Medulla oblongata (tissue), 1 donor: Measurements from ENCODE around the gene GLIPR1.
A peak's percentile ranks its signal among the peaks of the same experiment; 100 is the strongest.
"Not testable (repeated sequence)": the region's sequence is repeated elsewhere in the genome, so short reads cannot be mapped to it uniquely, and the experiment has no call there.

ENCODE experiments used
- DNase-seq: peaks from one replicate; pipeline ENCODE4 v3.0.0-alpha.2; 2015; ENCODE audit errors: extremely low spot score

GLIPR1 gene

DNA sequence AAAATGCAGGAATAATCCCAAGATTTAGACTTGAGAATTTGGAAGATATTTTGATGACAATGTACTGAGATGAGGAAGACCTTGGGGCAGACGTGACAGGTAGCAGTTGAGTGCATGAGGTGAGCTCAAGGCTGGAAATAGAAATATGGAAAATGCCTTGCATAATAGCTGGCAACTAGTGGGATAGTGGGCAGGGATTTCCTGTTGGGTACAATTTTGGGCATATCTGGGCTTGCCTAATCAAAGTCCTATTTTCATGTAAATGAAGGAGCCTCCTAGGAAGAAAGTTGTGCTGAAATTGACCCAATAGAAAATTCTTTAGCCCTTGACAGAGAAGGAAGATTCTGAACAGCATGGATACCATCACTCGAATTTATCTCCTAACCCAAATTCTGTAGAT lies 6.4 kb upstream of the GLIPR1 start:
- DNase-seq: no peak

DNA sequence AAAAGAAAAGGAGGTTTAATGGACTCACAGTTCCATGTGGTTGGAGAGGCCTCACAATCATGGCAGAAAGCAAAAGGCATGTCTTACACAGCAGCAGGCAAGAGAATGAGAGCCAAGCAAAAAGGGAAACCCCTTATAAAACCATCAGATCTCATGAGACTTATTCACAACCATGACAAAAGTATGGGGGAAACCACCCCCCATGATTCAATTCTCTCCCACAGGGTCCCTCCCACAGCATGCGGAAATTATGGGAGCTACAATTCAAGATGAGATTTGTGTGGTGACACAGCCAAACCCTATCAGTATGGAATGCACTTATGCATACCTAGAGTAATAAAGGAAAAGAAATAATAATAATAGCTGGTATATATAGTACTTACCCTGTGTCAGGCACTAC lies 4.5 kb upstream of the GLIPR1 start:
- no peak for DNase-seq

DNA sequence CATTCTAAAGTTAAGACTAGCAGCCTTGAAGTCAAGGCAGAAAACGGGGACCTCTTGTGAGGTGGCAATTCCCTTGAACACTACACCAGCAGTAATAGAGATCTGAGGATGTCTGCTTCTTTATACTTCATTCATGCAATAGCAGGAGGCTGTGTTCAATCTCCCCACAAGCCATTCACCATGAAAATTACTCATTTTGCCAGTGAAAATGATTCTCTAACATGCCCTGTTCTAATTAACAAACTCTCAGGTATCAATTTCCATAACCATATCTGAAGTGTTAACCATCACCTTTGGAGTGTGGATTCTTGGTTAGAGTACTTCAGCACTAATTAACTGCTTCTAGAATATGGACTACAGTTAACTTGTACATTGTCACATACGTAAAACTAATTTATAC lies 3.4 kb upstream of the GLIPR1 start:
- no peak for DNase-seq

DNA sequence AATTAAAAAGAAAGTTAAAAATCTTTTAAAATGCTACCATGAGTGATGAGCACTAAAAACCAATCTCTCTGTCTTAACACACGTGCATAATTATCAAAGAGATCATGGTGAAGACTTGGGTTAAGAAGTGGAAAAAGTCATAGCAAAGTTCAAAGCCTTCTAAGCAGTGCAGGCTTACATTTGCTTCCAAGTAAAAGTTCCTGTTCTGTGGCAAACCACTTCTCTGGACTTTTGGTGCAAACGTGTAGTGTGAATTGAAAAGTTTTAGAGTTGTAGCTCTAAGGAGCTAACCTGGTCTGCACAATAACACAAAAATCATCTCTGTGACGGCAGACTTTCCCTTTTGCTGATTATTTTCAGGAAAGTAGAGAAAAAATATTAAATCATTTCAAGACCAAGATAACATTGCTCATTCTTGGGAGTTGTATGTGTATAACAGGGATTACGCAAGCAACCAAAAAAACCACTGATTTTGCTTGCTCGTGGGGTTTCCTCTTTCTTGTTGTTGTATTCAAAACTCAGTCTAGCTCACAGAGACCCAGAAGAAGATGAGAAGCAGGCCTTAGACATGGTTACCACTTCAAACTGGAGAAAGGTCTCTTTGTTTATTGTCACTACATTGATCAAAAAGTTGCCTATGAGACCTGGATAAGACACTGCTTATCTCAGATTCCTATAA lies 2.3 kb upstream of the GLIPR1 start:
- peak; percentile 64 for DNase-seq

DNA sequence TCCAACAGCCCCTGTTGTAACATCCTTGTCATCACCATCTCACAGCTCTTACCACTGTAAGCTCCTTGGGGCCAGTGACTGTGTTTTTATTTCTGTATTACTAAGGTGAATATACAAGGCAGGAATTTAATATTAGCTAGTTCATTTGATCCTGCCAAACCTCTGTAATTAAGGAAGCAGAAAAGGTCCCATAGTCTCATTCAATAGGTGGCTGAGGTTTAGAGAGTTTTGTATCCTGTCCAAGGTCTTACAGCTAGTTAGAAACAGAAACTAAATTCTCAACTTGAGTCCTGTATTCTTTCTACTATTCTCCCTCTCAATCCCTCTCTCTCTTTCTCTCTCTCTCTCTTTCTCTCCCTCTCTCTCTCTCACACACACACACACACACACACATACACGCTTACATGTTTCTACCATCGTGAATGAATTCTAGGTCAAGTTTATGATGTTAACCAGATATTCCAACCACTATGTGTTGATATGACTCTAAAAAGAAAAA lies 543 bp upstream of the GLIPR1 start:
- peak; percentile 12 for DNase-seq

DNA sequence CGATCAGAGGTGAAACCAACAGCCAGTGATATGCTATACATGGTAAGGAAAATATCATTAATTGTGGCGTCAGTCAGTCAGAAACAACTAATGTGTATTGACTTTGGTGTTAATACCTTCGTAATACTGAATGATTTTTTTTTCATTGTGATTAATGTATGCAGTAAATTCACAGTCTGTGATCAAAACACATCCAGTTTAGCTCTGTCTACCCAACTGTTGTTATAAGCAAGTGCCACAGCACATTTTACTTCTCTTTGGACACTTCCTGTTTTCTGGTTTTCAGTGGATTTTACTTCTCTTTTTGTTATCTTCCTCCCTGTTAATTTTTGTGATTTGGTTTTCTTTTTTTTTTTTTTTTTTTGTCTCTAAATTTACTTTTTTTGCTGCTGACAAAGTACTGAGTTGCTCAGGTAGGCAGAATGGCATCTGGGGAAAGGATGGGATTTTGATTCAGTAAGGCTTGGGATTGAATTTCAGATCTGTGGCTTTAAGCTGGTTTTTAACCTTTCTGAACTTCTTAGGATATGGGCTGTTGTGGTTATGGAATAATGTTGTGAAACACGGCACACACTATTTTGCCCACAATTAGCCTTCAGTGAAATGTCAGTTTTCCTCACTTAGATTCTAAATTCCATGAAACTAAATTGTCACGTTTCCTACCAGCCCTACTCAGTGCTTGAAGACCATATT lies 604 bp downstream of the GLIPR1 start:
- DNase-seq: peak; percentile 55

DNA sequence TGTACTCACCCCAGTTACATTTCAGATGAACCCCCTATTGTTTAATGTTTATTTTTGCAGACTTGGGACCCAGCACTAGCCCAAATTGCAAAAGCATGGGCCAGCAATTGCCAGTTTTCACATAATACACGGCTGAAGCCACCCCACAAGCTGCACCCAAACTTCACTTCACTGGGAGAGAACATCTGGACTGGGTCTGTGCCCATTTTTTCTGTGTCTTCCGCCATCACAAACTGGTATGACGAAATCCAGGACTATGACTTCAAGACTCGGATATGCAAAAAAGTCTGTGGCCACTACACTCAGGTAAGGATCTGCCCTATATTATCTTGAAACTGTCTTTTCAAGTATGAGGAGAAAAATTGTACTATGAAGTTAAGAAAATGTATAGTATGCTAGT lies 1.2 kb downstream of the GLIPR1 start:
- DNase-seq: no peak

DNA sequence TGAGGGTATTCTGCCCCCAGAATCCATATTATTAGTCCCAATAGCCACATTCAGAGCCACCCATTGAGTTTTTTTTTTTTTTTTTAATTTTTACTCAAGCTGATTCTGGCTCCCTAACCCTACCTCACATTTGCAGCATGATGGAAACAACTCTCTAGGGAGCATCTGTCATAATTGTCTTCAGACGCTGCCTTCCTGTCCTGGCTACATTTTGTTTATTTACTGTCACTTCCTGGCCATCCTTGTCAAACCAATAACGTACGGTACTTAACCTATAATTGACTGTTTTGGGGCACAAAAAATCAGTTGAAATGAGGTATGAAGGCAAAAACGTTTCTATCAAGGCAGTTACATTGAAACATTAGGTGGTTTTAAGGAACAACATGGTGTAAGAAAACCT lies 2.1 kb downstream of the GLIPR1 start:
- no peak for DNase-seq

DNA sequence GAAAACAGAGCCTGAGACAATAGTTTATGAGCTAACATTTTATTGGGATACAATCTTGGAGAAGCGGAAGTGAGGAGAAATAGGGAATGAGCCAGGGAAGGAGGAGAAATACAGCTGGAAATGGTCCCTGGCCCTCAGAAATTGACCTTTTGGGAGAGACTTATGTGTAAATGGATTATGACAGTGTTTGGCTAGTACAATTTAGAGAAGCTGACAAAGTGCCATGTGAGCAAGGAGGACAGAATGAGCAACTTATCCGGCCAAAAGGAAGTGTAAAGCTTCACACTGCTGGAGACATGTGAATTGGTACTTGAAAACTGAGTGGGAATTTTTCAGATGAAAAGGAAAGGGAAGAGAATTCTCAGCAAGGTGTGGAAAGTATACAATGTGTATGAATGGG lies 2.9 kb downstream of the GLIPR1 start:
- peak; percentile 24 for DNase-seq

DNA sequence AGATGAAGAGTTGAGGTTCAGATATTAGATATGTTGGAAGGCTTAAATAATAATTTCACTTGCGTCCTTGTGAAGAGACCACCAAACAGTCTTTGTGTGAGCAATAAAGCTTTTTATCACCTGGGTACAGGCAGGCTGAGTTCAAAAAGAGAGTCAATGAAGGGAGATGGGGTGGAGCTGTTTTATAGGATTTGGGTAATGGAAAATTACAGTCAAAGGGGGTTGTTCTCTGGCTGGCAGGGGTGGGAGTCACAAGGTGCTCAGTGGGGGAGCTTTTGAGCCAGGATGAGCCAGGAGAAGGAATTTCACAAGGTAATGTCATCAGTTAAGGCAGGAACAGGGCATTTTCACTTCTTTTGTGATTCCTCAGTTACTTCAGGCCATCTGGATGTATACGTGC lies 3.9 kb downstream of the GLIPR1 start:
- not testable (repeated sequence) for DNase-seq

DNA sequence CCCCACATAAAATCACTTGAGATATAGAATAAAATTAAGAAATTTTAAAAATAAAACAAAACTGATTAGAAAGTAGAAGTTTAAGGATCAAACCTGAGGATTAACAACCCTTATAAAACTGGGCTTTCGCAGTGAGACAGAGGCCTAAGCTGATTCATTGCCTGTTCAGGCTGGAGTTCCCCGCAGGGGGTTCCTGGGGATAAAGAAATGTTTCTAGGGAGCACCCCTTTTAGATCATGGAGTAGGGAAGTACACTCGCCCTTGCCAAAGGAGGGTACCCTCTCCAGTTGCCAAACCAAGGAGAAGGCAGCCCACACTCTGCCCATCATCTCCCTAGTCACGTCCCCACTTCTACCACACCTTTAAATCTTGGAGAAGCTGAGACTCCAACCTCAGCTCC lies 6.8 kb downstream of the GLIPR1 start:
- no peak for DNase-seq

DNA sequence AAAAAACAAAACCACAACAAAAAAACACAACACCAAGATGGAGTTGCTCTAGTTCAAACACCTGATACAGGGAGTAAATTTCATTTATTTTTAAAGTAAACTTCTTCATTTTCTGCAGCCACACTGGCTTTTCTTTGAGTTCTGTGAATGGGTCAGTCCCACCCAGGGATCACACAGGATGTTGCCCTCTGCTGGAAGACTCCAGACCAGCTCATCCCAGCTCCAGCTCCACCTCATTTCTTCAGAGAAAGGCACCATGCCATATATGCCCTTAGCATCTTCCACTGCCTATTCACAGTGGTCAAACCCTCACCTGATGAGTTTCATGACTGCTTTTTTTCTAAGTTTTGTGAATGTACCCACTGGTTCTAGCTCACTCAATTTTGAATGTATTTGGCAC lies 8.0 kb downstream of the GLIPR1 start:
- DNase-seq: no peak

DNA sequence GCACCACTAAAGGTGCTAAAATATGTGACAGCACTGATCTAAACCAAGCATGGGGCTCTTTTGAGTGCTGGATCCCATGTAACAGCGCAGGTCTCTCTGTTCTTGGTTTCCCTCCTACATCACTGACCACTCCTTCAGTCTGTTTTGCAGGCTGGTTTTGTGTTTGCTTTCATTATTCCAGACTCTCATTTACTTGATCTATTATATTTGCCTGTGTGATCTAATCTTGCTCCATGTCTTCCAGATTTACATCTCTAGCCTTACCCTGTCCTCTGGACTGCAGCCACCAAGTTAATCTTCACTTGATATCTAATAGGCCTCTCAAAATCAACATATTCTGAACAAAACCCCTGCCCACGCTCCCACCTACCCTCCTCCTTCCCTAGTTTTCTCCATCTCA lies 8.6 kb downstream of the GLIPR1 start:
- DNase-seq: no peak

DNA sequence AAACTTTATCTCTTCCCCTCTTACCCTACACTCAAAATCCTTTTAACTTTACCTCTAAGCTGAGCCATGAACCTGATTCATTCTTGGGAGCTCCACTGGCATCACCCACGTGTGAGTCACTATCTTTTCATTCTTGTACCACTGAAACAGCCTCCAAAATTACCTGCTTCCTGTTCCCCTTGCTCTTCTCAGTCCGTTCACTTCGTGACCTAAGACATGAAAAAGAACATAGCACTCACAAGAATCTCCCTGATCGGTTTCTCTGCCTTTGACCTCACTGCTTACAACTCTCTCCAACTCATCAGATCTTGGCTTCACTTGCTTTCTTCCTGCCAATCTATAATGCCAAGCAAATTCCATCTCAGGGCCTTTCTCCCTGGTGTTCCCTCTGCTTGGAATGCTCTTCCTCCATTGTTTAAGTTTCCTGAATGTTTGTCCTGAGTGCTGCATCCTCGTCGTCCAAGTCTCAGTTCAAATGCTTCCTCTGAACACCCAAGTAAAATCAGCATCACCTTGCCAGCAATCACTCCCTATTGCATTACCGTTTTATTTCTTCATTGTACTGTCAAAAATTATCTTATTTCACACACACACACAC lies 9.2 kb downstream of the GLIPR1 start:
- no peak for DNase-seq

DNA sequence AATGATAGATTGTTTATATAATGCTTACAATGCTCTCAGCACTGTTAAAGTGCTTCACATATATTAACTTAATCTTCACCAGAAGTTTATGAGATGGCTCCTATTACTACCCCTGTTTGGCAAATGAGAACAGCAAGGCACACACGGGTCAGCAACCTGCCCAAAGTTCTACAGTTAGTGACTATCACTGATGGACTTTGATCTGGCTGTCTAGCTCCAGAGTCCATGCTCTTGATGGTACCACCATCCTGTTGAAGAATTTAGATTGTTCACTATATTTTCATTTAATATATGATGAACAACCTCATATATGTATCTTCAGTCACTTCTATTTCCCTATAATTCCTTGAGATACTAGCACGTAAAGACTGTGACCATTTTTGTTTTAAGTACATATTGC lies 10.6 kb downstream of the GLIPR1 start:
- no peak for DNase-seq

DNA sequence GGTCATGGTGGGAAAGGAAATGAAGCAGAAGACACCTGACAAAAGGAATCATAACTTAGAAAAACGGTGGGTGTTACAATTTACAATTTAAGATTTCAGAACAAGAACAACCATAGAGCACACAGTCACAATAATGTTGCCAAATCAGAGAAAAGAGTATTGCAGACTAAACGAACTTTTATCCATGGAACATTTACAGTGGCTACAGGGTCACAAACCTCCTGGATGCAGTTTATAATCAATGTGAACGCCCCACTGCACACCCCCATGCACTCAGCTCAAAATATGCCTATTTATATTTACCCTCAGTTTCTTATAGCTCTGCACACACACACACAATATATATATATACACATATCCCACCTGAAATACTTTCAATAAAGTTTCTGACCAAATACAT lies 22.9 kb downstream of the GLIPR1 start:
- DNase-seq: no peak

DNA sequence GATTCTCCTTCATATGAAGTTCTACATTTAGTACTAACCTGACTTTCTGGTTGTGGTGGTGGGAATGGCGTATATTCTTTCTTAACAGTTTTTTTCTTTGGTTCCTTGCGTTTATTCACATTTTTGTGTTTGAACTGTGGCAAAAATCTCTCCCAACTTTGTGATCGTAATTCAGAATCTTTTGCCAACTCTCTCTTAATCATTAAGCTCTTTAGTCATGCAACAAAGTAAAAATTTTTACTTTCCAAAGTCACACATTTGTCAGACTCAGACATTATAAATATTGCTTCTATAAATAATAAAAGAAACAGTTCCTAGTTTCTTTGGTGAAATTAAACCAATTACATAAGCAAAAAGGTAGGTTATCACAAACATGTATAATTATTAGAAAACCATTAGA lies 23.3 kb downstream of the GLIPR1 start:
- no peak for DNase-seq

DNA sequence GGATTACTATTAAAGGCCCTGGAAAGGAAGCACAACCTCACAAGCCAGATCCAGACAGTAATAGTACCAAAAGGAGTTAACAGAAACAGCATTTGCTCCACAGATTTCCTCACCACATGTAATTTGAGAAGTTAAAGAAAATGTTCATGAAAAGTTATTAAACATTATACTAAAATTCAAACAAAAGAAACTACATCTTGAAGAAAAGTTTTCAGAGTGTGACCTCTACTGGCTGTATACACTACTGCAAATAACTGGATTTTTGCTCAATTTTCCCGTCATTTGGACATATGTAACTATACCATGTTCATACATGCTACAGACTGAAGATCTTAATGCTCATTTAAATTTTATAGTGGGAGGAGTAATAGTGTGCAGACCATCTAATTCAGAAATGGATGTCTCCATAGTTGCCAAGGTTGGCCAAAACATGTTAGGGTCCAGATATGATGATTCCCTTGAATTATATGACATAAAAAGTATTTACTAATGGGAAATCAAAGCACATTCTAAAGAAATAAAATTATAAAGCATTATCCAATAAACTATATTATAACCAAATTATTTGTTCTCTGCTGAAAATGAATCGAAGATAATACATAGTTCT lies 25.3 kb downstream of the GLIPR1 start:
- DNase-seq: no peak

DNA sequence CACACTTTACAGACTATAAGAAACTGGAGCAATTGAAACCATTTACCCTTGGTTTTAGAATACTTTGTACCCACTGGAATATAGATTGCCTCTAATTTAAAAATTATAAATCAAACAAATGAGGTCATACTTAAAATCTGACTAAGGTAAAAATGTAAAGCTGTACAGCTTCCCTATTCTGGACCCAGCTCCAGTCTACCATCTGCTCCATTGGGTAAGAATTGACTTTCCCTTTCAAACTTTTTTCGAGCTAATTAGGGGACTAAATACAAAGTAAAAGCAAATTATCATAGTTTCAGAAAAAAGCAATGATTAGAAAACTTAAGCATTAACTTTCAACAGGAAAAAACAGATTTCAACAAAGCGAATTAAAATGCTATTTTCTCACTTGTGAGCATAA lies 26.5 kb downstream of the GLIPR1 start:
- DNase-seq: no peak

DNA sequence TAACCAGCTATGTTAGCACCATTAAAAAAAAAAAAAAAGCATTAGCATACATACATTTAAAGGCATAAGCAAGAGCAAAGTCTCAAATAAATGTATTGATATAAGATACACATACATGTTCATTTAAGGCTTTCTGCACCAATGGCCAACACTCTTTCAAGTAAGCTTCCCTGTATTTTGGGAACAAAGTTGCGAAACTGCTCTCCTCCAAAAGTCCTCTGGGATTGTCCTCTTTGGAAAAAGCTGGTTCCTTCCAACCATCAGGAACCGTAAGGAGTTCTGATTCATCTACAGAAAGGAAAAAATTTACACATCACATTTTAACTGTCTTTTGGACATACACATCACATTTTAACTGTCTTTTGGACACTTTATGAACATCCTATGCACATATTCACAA lies 27.6 kb downstream of the GLIPR1 start:
- no peak for DNase-seq

DNA sequence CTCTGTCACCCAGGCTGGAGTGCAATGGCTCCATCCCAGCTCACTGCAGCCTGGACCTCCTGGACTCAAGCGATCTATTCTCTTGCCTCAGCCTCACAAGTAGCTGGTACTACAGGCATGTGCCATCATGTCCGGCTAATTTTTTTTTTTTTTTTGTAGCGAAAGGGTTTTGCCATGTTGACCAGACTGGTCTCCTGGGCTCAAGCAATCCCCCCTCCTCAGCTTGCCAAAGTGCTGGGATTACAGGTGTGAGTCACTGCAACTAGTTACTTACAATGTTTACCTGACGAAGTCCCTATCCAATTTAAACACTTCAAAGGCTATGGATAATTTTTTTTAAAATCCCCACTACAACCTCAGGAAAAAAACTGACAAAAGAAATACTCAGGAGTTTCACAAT lies 29.1 kb downstream of the GLIPR1 start:
- DNase-seq: no peak

DNA sequence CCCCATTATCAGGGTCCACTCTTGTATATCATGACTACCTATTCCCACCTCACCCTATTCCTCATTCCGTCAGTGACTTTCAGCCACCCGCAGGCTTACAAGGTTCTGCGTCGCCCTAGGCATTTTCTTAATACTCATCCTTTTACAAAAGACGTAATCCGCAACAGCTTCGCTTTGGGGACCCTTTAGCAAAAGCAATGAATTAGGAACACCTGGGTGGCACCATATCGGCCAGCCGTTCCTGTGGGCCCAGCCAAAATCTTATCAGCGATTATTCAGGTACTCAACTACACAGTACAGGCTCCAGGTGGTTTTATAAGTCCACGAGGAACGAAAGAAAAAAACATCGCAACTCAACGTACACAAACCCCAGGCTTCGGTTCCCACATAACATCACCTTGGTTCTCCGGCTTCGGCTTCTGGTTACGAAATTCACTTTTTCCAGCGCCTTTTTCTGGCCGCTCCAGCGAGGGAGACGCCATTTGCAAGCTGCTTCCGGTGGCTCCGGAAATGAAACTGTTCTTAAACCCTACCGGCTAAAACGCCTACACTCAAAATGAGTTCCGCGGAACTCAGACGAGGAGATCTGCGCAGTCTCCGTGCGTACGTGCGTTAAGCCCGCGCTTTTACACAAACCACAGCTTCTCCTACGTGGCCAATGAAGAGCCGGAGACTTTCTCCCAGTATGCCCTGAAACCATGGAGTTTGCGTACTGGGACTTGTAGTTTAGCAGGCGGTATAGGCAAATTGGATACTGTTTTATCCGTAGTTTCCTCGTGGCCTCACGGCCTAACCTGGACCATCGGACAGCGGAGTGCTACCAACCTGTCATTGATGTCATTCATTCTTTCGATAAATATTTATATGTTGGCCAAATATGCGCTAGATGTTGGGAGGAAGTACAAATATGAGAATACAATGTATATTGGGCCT lies 30.8 kb downstream of the GLIPR1 start, which contains the start of gene KRR1:
Gene KRR1, minus strand, starts transcription at position 494 of the 933 bp plus-strand sequence. Its CDS starts 12 bp downstream, at position 482.
- peak; percentile 99 for DNase-seq
